ENCODE measurements around the gene NTF3. TPM values are rescaled to one million over a fixed set of nuclear protein-coding genes. Genes with fewer than 3 reads are reported as not detected.

Gene NTF3
- total RNA-seq, 2 donors from 2014 or later = 0.71 to 4.1 TPM

- no peak overlapping the region for H3K27ac ChIP-seq (ENCODE audit: low read depth, low read length)
- WGBS, 2 experiments (ENCODE audit: insufficient coverage in 1 of 2, insufficient read length in 1 of 2) = 93 to 100% methylated on average over 2 to 5 of the region's 5 CpGs
- Mint-ChIP-seq H3K27ac (no peak overlapping the region), H3K4me3 (no peak overlapping the region), H3K27me3 (ENCODE audit: insufficient read depth) (no peaks in the 10 kb centered on the region), H3K36me3 (ENCODE audit: low read depth) (no peaks in the 10 kb centered on the region), H3K4me1 (peaks cover 23% of the 10 kb centered on the region), H3K9me3 (no peaks in the 10 kb centered on the region)
- no peaks in the 10 kb centered on the region for H3K9me3 ChIP-seq (ENCODE audit: control insufficient read depth, low read length)
- no peak overlapping the region for H3K4me3 ChIP-seq (ENCODE audit: low read length)
- H3K4me1 ChIP-seq (ENCODE audit: control insufficient read depth, insufficient read depth, low read length) = peaks cover 10% of the 10 kb centered on the region
- H3K36me3 ChIP-seq (ENCODE audit: control insufficient read depth, insufficient read depth, low read length) = no peaks in the 10 kb centered on the region
- TF ChIP-seq CTCF (conservative IDR thresholded peaks at IDR 0.05) = no peak
- H3K27me3 ChIP-seq (ENCODE audit: control insufficient read depth, insufficient read depth, low read length, poor library complexity, severe bottlenecking) = peaks cover 3% of the 10 kb centered on the region
- H3K9ac ChIP-seq (ENCODE audit: extremely low read depth, low read length, poor library complexity, severe bottlenecking) = no peak overlapping the region
- no peak for DNase-seq
Observed at GRCh38 chr12:5481645-5482044, 49.7 kb downstream of the NTF3 start.

- no peak overlapping the region for H3K27ac ChIP-seq (ENCODE audit: low read depth, low read length)
- no peaks in the 10 kb centered on the region for H3K9me3 ChIP-seq (ENCODE audit: control insufficient read depth, low read length)
- DNase-seq = no peak
- no peaks in the 10 kb centered on the region for H3K36me3 ChIP-seq (ENCODE audit: control insufficient read depth, insufficient read depth, low read length)
- no peak for TF ChIP-seq CTCF (conservative IDR thresholded peaks at IDR 0.05)
- peaks cover 10% of the 10 kb centered on the region for H3K4me1 ChIP-seq (ENCODE audit: control insufficient read depth, insufficient read depth, low read length)
- no peak overlapping the region for H3K4me3 ChIP-seq (ENCODE audit: low read length)
- no peak overlapping the region for H3K9ac ChIP-seq (ENCODE audit: extremely low read depth, low read length, poor library complexity, severe bottlenecking)
- Mint-ChIP-seq H3K27me3 (ENCODE audit: insufficient read depth) (no peaks in the 10 kb centered on the region), H3K36me3 (ENCODE audit: low read depth) (no peaks in the 10 kb centered on the region), H3K4me3 (no peak overlapping the region), H3K9me3 (no peaks in the 10 kb centered on the region), H3K4me1 (peaks cover 24% of the 10 kb centered on the region), H3K27ac (no peak overlapping the region)
- H3K27me3 ChIP-seq (ENCODE audit: control insufficient read depth, insufficient read depth, low read length, poor library complexity, severe bottlenecking) = peaks cover 7% of the 10 kb centered on the region
- WGBS, 2 experiments (ENCODE audit: insufficient coverage in 1 of 2, insufficient read length in 1 of 2) = 90 to 97% methylated on average over 6 of the region's 6 CpGs
Observed at GRCh38 chr12:5484426-5484825, 52.5 kb downstream of the NTF3 start.

GRCh38 chr12:5485454-5485853, 53.5 kb downstream of the NTF3 start:
- H3K27ac ChIP-seq (ENCODE audit: low read depth, low read length) = no peak overlapping the region
- WGBS, 2 experiments (ENCODE audit: insufficient coverage in 1 of 2, insufficient read length in 1 of 2) = 66 to 67% methylated on average over 4 of the region's 4 CpGs
- H3K9me3 Mint-ChIP-seq = no peaks in the 10 kb centered on the region

More at GRCh38 chr12:5485454-5485853, 53.5 kb downstream of the NTF3 start:
- peaks cover 14% of the 10 kb centered on the region for H3K4me1 Mint-ChIP-seq
- TF ChIP-seq CTCF (conservative IDR thresholded peaks at IDR 0.05) = no peak
- Histone ChIP-seq H3K4me1 (ENCODE audit: control insufficient read depth, insufficient read depth, low read length) (peaks cover 4% of the 10 kb centered on the region), H3K36me3 (ENCODE audit: control insufficient read depth, insufficient read depth, low read length) (no peaks in the 10 kb centered on the region), H3K4me3 (ENCODE audit: low read length) (no peak overlapping the region), H3K9me3 (ENCODE audit: control insufficient read depth, low read length) (no peaks in the 10 kb centered on the region), H3K27me3 (ENCODE audit: control insufficient read depth, insufficient read depth, low read length, poor library complexity, severe bottlenecking) (peaks cover 7% of the 10 kb centered on the region), H3K9ac (ENCODE audit: extremely low read depth, low read length, poor library complexity, severe bottlenecking) (no peak overlapping the region)
- H3K36me3 Mint-ChIP-seq (ENCODE audit: low read depth) = no peaks in the 10 kb centered on the region
- no peak overlapping the region for H3K4me3 Mint-ChIP-seq
- no peaks in the 10 kb centered on the region for H3K27me3 Mint-ChIP-seq (ENCODE audit: insufficient read depth)
- no peak for DNase-seq
- no peak overlapping the region for H3K27ac Mint-ChIP-seq
